ENCODE results near the gene FEM1A.

- TF ChIP-seq CTCF (conservative IDR thresholded peaks at IDR 0.05) (no peak), EZH2 (IDR thresholded peaks at IDR 0.05; ENCODE audit: low read depth) (no peak)
Observed at GRCh38 chr19:4742723-4743646, 48.5 kb upstream of the FEM1A start.

Data from PC-9 (cell line).